ENCODE results near the gene RAVER1. TPM values are rescaled to one million over a fixed set of nuclear protein-coding genes. Genes with fewer than 3 reads are reported as not detected.

The RAVER1 gene
- total and polyA plus RNA-seq, 10 of the 15 experiments (the other 5 are each of a cell fraction or from before 2014, with no cell fraction given): 0.03 to 87.0 (median 12.1) TPM

DNA sequence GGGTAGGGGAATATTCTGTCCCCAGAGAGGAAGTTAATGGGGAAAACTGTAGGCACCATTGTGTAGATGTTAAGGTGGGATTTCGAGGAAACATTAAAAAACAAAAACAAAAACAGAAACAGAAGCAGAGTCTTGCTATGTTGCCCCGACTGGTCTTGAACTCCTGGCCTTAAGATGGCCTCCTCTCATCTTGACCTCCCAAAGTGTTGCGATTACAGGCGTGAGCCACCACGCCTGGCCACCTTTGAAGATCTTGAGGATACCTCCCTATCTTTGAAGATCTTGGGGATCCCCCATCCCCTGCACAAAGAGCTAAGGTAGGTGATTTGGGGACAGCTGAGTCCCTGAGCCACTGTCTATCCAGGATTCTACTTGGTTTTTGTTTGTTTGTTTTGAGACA lies 6.6 kb upstream of the RAVER1 start:
- in situ Hi-C loops (cut with MboI) (no loop called here), intact Hi-C loops (cut with micrococcal nuclease; ENCODE audit: unreplicated experiment) (no loop called here)
- no peak for DNase-seq (ENCODE audit: low read depth, low spot score)
- ChIA-PET RAD21 (ENCODE audit: unreplicated experiment) (interaction anchor here (0.9 kb wide), 2 partner anchors 51 to 81 kb away, joined by 3 read pairs; partner anchors contain the start of gene ICAM5), SMC1A (ENCODE audit: uncharacterized antibody, unreplicated experiment) (interaction anchor here (0.8 to 1.2 kb wide), 3 partner anchors 51 to 76 kb away, joined by 3 to 4 read pairs (median 4); partner anchors contain the start of genes ICAM1 and ICAM5), CTCF (interaction anchor here (0.7 to 1.7 kb wide), 5 partner anchors 12 to 227 kb away, joined by 3 to 7 read pairs (median 4); no protein-coding TSS in a partner anchor), POLR2A (interaction anchor here (0.5 to 0.6 kb wide), 3 partner anchors 41 to 1248 kb away, joined by 3 to 7 read pairs (median 3); partner anchors contain the start of gene TYK2)
- FAIRE-seq: no peak
- peaks cover 13% of the 10 kb centered on the region for H3K79me2 ChIP-seq (ENCODE audit: control insufficient read depth, insufficient read depth, low read length)
- TSS peak; percentile 87 for BruUV-seq (replicated peaks)
- H3K27ac ChIP-seq (ENCODE audit: control insufficient read depth, insufficient read depth): peak overlapping the region; percentile 85
- peak overlapping the region; percentile 81; the same call in 1 of the 2 replicates for H2AFZ ChIP-seq (ENCODE audit: control insufficient read depth, low read depth, low read length)
- H3K9me3 ChIP-seq (replicated peaks; ENCODE audit: control insufficient read depth, insufficient read depth, low read length): no peaks in the 10 kb centered on the region
- H3K4me3 ChIP-seq: peak overlapping the region; percentile 90
- H3K36me3 ChIP-seq (ENCODE audit: control insufficient read depth in 2 of 2, insufficient read depth in 2 of 2, low read length in 1 of 2): peaks cover 4 to 7% of the 10 kb centered on the region in 2 experiments; a peak in 3 of 4 replicates
- ATAC-seq: no peak
- peak overlapping the region; percentile 85; the same call in 1 of the 2 replicates for H3K9ac ChIP-seq (ENCODE audit: control insufficient read depth, insufficient read depth, low read length)
- peaks cover 9% of the 10 kb centered on the region for H3K4me1 ChIP-seq (ENCODE audit: control insufficient read depth, insufficient read depth, low read length)
- TF ChIP-seq, protein P1, sequence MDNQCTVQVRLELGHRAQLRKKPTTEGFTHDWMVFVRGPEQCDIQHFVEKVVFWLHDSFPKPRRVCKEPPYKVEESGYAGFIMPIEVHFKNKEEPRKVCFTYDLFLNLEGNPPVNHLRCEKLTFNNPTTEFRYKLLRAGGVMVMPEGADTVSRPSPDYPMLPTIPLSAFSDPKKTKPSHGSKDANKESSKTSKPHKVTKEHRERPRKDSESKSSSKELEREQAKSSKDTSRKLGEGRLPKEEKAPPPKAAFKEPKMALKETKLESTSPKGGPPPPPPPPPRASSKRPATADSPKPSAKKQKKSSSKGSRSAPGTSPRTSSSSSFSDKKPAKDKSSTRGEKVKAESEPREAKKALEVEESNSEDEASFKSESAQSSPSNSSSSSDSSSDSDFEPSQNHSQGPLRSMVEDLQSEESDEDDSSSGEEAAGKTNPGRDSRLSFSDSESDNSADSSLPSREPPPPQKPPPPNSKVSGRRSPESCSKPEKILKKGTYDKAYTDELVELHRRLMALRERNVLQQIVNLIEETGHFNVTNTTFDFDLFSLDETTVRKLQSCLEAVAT (IDR thresholded peaks at IDR 0.05): 0 out of 2 replicates have a peak, but pooled peaks have one; percentile 29
- TF ChIP-seq, protein P2, sequence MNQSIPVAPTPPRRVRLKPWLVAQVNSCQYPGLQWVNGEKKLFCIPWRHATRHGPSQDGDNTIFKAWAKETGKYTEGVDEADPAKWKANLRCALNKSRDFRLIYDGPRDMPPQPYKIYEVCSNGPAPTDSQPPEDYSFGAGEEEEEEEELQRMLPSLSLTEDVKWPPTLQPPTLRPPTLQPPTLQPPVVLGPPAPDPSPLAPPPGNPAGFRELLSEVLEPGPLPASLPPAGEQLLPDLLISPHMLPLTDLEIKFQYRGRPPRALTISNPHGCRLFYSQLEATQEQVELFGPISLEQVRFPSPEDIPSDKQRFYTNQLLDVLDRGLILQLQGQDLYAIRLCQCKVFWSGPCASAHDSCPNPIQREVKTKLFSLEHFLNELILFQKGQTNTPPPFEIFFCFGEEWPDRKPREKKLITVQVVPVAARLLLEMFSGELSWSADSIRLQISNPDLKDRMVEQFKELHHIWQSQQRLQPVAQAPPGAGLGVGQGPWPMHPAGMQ (IDR thresholded peaks at IDR 0.05; ENCODE audit: borderline replicate concordance): no peak
- TF ChIP-seq SMARCA5 (IDR thresholded peaks at IDR 0.05): 0 out of 2 replicates have a peak, but pooled peaks have one; percentile 53
- WGBS (ENCODE audit: insufficient coverage, insufficient replicate concordance, low lambda C conversion rate, missing lambda C conversion rate): 55% methylated on average over 5 of the region's 5 CpGs
- H3K4me2 ChIP-seq (ENCODE audit: control insufficient read depth, insufficient read depth): peak overlapping the region; percentile 100
- H4K20me1 ChIP-seq (ENCODE audit: control insufficient read depth, insufficient read depth): no peaks in the 10 kb centered on the region
- no peaks in the 10 kb centered on the region for H3K27me3 ChIP-seq (replicated peaks in 1 of 2; ENCODE audit: control insufficient read depth in 2 of 2, insufficient read depth in 2 of 2, low read length in 1 of 2)

All from GM12878 (cell line).